ENCODE measurements around the gene TM4SF20.

TM4SF20 gene

DNA sequence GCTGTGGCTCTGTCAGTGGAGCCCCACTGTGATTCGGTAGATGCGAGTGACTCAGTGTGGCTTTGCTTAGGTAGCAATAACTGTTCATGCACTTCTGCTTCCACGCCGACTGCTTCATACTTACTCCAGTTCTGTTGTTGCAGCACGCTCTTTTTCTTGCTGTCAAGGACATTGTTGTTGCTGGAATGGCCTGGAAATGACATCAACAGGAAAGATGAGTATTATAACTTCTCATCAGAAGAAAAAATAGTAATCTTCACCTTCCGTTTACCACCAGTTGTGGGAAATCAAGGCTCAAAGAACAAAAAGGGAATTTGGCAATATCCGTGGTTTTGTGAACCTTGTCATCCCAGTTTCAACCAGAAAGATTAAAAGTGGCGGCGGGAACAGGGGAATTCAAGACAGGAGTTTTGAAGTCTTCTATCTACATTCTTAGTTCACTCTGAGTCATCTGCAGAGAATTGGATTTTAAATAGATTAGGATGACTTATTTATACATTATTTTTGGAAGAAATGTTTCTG, 8.3 kb downstream of the TM4SF20 start (continued):
- TF ChIP-seq ZFHX2 (tag by site-specific recombination; conservative IDR thresholded peaks at IDR 0.05): no peak
- no peak for TF ChIP-seq ZNF433 (tag by site-specific recombination; IDR thresholded peaks at IDR 0.05; ENCODE audit: low read depth)

- TF ChIP-seq, protein P1, sequence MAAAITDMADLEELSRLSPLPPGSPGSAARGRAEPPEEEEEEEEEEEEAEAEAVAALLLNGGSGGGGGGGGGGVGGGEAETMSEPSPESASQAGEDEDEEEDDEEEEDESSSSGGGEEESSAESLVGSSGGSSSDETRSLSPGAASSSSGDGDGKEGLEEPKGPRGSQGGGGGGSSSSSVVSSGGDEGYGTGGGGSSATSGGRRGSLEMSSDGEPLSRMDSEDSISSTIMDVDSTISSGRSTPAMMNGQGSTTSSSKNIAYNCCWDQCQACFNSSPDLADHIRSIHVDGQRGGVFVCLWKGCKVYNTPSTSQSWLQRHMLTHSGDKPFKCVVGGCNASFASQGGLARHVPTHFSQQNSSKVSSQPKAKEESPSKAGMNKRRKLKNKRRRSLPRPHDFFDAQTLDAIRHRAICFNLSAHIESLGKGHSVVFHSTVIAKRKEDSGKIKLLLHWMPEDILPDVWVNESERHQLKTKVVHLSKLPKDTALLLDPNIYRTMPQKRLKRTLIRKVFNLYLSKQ (tag by site-specific recombination; IDR thresholded peaks at IDR 0.05; ENCODE audit: borderline replicate concordance): no peak
- TF ChIP-seq ZNF341 (tag by site-specific recombination; IDR thresholded peaks at IDR 0.05; ENCODE audit: low read depth): no peak
- TF ChIP-seq ZNF398 (tag by site-specific recombination; IDR thresholded peaks at IDR 0.05): no peak
- no peak for TF ChIP-seq ZNF404 (tag by site-specific recombination; IDR thresholded peaks at IDR 0.05)
- no peak for TF ChIP-seq ZNF202 (tag by site-specific recombination; IDR thresholded peaks at IDR 0.05; ENCODE audit: borderline replicate concordance)
- TF ChIP-seq, protein P2, sequence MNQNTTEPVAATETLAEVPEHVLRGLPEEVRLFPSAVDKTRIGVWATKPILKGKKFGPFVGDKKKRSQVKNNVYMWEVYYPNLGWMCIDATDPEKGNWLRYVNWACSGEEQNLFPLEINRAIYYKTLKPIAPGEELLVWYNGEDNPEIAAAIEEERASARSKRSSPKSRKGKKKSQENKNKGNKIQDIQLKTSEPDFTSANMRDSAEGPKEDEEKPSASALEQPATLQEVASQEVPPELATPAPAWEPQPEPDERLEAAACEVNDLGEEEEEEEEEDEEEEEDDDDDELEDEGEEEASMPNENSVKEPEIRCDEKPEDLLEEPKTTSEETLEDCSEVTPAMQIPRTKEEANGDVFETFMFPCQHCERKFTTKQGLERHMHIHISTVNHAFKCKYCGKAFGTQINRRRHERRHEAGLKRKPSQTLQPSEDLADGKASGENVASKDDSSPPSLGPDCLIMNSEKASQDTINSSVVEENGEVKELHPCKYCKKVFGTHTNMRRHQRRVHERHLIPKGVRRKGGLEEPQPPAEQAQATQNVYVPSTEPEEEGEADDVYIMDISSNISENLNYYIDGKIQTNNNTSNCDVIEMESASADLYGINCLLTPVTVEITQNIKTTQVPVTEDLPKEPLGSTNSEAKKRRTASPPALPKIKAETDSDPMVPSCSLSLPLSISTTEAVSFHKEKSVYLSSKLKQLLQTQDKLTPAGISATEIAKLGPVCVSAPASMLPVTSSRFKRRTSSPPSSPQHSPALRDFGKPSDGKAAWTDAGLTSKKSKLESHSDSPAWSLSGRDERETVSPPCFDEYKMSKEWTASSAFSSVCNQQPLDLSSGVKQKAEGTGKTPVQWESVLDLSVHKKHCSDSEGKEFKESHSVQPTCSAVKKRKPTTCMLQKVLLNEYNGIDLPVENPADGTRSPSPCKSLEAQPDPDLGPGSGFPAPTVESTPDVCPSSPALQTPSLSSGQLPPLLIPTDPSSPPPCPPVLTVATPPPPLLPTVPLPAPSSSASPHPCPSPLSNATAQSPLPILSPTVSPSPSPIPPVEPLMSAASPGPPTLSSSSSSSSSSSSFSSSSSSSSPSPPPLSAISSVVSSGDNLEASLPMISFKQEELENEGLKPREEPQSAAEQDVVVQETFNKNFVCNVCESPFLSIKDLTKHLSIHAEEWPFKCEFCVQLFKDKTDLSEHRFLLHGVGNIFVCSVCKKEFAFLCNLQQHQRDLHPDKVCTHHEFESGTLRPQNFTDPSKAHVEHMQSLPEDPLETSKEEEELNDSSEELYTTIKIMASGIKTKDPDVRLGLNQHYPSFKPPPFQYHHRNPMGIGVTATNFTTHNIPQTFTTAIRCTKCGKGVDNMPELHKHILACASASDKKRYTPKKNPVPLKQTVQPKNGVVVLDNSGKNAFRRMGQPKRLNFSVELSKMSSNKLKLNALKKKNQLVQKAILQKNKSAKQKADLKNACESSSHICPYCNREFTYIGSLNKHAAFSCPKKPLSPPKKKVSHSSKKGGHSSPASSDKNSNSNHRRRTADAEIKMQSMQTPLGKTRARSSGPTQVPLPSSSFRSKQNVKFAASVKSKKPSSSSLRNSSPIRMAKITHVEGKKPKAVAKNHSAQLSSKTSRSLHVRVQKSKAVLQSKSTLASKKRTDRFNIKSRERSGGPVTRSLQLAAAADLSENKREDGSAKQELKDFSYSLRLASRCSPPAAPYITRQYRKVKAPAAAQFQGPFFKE (tag by site-specific recombination; IDR thresholded peaks at IDR 0.05; ENCODE audit: borderline replicate concordance): no peak
- no peak for TF ChIP-seq SALL2 (tag by site-specific recombination; IDR thresholded peaks at IDR 0.05; ENCODE audit: borderline replicate concordance)
- TF ChIP-seq ZNF571 (tag by site-specific recombination; IDR thresholded peaks at IDR 0.05): no peak
- TF ChIP-seq ZNF426 (tag by site-specific recombination; IDR thresholded peaks at IDR 0.05): no peak
- no peak for TF ChIP-seq ZNF23 (tag by site-specific recombination; IDR thresholded peaks at IDR 0.05; ENCODE audit: borderline replicate concordance)
- ChIA-PET POLR2A (no interaction called here), CTCF (interaction anchor here (0.7 kb wide), 1 partner anchor 9 kb away, joined by 3 read pairs; the partner anchor contains the start of gene TM4SF20)
- Histone ChIP-seq H3K9me3 (ENCODE audit: control insufficient read depth, insufficient read depth, low read depth, low read length) (no peaks in the 10 kb centered on the region), H3K4me3 (ENCODE audit: low read depth, low read length) (no peak overlapping the region), H3K27ac (ENCODE audit: extremely low read depth, low read depth, low read length) (no peak overlapping the region), H3K4me1 (ENCODE audit: control insufficient read depth, insufficient read depth, low read length) (no peaks in the 10 kb centered on the region), H3K36me3 (ENCODE audit: control insufficient read depth in 2 of 2, insufficient read depth in 1 of 2, low read length in 2 of 2) (no peaks in the 10 kb centered on the region)
Observed at GRCh38 chr2:227370092-227370491, 9.0 kb downstream of the TM4SF20 start.

- Histone ChIP-seq H3K27ac (ENCODE audit: extremely low read depth, low read depth, low read length) (no peak overlapping the region), H3K9me3 (ENCODE audit: control insufficient read depth, insufficient read depth, low read depth, low read length) (no peaks in the 10 kb centered on the region), H3K36me3 (ENCODE audit: control insufficient read depth in 2 of 2, insufficient read depth in 1 of 2, low read length in 2 of 2) (no peaks in the 10 kb centered on the region), H3K4me3 (ENCODE audit: low read depth, low read length) (no peak overlapping the region), H3K4me1 (ENCODE audit: control insufficient read depth, insufficient read depth, low read length) (no peaks in the 10 kb centered on the region)
- TF ChIP-seq INSM2 (tag by site-specific recombination; IDR thresholded peaks at IDR 0.05): no peak
- TF ChIP-seq ZNF473 (tag by site-specific recombination; IDR thresholded peaks at IDR 0.05): no peak
- TF ChIP-seq, protein P3, sequence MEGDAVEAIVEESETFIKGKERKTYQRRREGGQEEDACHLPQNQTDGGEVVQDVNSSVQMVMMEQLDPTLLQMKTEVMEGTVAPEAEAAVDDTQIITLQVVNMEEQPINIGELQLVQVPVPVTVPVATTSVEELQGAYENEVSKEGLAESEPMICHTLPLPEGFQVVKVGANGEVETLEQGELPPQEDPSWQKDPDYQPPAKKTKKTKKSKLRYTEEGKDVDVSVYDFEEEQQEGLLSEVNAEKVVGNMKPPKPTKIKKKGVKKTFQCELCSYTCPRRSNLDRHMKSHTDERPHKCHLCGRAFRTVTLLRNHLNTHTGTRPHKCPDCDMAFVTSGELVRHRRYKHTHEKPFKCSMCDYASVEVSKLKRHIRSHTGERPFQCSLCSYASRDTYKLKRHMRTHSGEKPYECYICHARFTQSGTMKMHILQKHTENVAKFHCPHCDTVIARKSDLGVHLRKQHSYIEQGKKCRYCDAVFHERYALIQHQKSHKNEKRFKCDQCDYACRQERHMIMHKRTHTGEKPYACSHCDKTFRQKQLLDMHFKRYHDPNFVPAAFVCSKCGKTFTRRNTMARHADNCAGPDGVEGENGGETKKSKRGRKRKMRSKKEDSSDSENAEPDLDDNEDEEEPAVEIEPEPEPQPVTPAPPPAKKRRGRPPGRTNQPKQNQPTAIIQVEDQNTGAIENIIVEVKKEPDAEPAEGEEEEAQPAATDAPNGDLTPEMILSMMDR (tag by site-specific recombination; IDR thresholded peaks at IDR 0.05): no peak
- no peak for TF ChIP-seq ZNF433 (tag by site-specific recombination; IDR thresholded peaks at IDR 0.05; ENCODE audit: low read depth)
- TF ChIP-seq ZSCAN4 (tag by site-specific recombination; IDR thresholded peaks at IDR 0.05): no peak
- POLR2A ChIA-PET: no interaction called here
- CTCF ChIA-PET: no interaction called here
Observed at GRCh38 chr2:227368574-227368973, 10.5 kb downstream of the TM4SF20 start.

Data from HEK293 (cell line).